ENCODE measurements around the gene ITPK1. TPM values are rescaled to one million over a fixed set of nuclear protein-coding genes. Genes with fewer than 3 reads are reported as not detected.
"Not testable (repeated sequence)": the region's sequence is repeated elsewhere in the genome, so short reads cannot be mapped to it uniquely, and the experiment has no call there.

Gene ITPK1
- total RNA-seq, 1 donor from 2014 or later = 59.8 TPM

DNA sequence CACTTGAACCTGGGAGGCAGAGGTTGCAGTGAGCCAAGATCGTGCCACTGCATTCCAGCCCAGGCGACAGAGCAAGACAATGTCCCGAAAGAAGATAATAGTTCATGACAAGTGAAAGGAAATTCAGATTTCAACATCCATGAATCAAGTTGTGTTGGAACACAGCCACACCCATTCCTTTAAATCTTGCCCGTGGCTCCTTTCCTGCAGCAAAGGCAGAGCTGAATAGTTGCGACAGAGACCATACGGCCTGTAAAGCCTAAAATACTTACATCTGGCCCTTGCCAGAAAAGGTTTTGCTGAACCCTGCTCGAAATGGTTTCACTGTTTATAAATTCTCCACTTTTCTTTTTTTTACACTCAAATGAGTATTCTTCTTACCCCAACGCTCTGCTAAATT, 17.7 kb upstream of the ITPK1 start:
- peaks cover 12% of the 10 kb centered on the region for H3K4me1 Mint-ChIP-seq
- H3K9me3 Mint-ChIP-seq = no peaks in the 10 kb centered on the region
- H3K27ac Mint-ChIP-seq (ENCODE audit: unreplicated experiment) = no peak overlapping the region
- H3K27me3 Mint-ChIP-seq (ENCODE audit: low read depth) = peaks cover 3% of the 10 kb centered on the region
- TF ChIP-seq, protein P1, sequence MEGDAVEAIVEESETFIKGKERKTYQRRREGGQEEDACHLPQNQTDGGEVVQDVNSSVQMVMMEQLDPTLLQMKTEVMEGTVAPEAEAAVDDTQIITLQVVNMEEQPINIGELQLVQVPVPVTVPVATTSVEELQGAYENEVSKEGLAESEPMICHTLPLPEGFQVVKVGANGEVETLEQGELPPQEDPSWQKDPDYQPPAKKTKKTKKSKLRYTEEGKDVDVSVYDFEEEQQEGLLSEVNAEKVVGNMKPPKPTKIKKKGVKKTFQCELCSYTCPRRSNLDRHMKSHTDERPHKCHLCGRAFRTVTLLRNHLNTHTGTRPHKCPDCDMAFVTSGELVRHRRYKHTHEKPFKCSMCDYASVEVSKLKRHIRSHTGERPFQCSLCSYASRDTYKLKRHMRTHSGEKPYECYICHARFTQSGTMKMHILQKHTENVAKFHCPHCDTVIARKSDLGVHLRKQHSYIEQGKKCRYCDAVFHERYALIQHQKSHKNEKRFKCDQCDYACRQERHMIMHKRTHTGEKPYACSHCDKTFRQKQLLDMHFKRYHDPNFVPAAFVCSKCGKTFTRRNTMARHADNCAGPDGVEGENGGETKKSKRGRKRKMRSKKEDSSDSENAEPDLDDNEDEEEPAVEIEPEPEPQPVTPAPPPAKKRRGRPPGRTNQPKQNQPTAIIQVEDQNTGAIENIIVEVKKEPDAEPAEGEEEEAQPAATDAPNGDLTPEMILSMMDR (conservative IDR thresholded peaks at IDR 0.05) = no peak
- no peaks in the 10 kb centered on the region for H3K36me3 Mint-ChIP-seq (ENCODE audit: low read depth)
- DNase-seq (ENCODE audit: low read depth, low spot score) = no peak
- H3K4me3 Mint-ChIP-seq = no peak overlapping the region

DNA sequence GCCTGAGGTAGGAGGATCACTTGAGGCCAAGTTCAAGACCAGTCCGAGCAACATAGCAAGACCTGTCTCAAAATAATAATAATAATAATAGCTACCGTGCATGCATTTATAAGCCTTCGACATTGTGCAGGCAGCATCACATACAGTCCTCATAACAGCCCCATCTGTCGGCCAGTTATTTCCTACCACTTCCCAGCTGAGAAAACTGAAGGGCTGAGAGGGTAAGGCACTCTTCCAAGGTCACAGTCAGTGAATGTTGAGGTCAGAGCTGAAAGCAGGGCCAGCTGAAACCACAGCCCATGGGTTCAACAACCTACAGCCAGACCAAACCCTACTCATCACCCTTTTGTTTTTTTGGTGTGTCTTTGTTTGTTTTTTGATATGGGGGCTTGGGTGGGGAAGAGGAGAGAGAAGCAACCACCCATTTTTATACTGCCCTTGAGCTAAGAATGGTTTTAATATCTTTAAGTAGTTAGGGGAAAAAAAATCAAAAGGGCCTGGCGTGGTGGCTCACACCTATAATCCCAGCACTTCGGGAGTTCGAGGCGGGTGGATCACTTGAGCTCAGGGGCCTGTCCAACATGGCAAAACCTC, 16.8 kb upstream of the ITPK1 start:
- Mint-ChIP-seq H3K36me3 (ENCODE audit: low read depth) (no peaks in the 10 kb centered on the region), H3K27ac (ENCODE audit: unreplicated experiment) (no peak overlapping the region), H3K27me3 (ENCODE audit: low read depth) (peaks cover 3% of the 10 kb centered on the region), H3K4me3 (no peak overlapping the region), H3K9me3 (no peaks in the 10 kb centered on the region), H3K4me1 (peaks cover 12% of the 10 kb centered on the region)
- TF ChIP-seq, protein P1 (conservative IDR thresholded peaks at IDR 0.05) = peak; percentile 54
- DNase-seq (ENCODE audit: low read depth, low spot score) = peak; percentile 40

DNA sequence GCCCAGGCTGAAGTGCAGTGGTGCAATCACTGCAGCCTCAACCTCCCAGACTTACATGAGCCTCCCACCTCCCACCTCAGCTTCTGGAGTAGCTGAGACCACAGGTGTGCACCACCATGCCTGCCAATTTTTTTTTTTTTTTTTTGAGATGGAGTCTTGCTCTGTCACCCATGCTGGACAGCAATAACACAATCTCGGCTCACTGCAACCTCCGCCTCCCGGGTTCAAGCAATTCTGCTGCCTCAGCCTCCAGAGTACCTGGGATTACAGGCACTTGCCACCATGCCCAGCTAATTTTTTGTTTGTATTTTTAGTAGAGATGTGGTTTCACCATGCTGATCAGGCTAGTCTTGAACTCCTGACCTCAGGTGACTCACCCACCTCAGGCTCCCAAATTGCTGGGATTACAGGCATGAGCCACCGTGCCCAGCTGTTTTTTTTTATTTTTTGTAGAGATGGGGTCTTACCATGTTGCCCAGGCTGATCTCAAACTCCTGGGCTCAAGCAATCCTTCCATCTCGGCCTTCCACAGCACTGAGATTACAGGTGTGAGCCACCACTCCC, 15.6 kb upstream of the ITPK1 start:
- not testable (repeated sequence) for H3K36me3 Mint-ChIP-seq (ENCODE audit: low read depth); H3K27ac Mint-ChIP-seq (ENCODE audit: unreplicated experiment); H3K4me3 Mint-ChIP-seq; H3K27me3 Mint-ChIP-seq (ENCODE audit: low read depth); DNase-seq (ENCODE audit: low read depth, low spot score); H3K9me3 Mint-ChIP-seq
- H3K4me1 Mint-ChIP-seq = peaks cover 12% of the 10 kb centered on the region

DNA sequence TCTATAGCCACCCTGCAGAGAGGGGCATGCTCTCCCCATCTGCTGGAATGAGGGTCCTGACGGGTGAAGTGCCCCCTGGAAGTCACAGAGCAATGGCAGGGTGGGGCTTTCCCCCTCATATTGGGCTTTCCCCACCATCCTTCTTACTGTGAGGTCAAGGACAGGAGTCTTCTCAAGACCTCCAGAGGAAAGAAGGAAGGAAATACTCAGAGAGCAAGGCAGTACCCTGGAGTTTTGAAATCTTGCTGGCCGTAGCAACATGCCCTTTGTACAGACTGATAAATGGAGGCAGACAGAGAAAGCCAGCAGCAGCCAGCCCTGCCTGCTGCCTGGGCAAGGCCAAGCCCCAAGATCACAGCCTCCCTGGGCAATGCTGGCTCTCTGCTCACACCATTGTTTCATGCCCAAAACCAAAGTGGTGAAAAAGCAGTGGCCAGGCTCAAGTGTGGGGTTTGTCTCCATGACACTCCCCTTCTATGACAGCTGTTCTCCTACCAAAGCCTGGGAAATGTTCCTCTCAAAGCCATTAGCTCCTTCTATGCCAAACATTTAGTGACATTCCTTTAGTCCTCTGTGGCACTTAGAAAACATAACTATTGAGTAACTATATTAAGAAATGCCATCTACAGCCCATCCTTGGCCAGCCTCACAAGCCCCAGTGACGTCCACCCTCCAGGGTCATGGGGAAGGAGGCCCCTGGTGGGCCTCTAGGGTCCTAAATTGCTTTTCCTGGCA, 13.2 kb upstream of the ITPK1 start:
- no peak for DNase-seq (ENCODE audit: low read depth, low spot score)
- Mint-ChIP-seq H3K4me3 (no peak overlapping the region), H3K27me3 (ENCODE audit: low read depth) (peaks cover 3% of the 10 kb centered on the region), H3K27ac (ENCODE audit: unreplicated experiment) (peak overlapping the region; percentile 29), H3K9me3 (no peaks in the 10 kb centered on the region), H3K4me1 (peaks cover 4% of the 10 kb centered on the region), H3K36me3 (ENCODE audit: low read depth) (no peaks in the 10 kb centered on the region)
- TF ChIP-seq, protein P1 (conservative IDR thresholded peaks at IDR 0.05) = no peak

DNA sequence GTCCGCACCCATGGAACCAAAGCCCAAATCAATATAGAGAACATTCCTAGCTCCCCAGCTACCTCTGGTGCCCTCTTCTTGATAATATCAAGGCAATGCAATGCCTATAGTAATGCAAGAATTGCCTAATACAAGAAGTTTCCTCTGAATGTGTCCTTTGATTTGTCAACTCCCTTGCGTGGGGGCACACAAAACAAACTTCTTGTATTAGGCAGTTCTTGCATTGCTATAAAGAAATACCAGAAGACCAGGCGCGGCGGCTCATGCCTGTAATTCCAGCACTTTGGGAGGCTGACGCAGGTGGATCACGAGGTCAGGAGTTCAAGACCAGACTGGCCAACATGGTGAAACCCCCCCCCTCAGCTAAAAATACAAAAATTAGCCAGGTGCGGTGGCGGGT, 10.4 kb upstream of the ITPK1 start:
- TF ChIP-seq, protein P1 (conservative IDR thresholded peaks at IDR 0.05) = no peak
- Mint-ChIP-seq H3K4me1 (no peaks in the 10 kb centered on the region), H3K27me3 (ENCODE audit: low read depth) (peaks cover 3% of the 10 kb centered on the region), H3K9me3 (no peaks in the 10 kb centered on the region), H3K27ac (ENCODE audit: unreplicated experiment) (no peak overlapping the region), H3K36me3 (ENCODE audit: low read depth) (no peaks in the 10 kb centered on the region), H3K4me3 (no peak overlapping the region)
- no peak for DNase-seq (ENCODE audit: low read depth, low spot score)

DNA sequence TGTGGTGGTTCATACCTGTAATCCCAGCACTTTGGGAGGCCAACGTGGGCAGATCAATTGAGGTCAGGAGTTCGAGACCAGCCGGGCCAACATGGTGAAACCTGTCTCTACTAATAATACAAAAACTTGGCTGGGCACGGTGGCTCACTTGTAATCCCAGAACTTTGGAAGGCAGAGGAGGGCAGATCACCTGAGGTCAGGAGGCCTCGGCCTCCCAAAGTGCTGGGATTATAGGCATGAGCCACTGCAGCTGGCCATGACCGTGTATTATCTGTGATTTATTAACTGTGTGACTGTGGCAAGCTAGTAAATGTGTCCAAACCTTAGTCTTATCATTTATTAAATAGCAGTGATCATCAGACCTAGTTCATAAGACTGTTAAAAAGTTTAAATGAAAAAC, 7.1 kb upstream of the ITPK1 start:
- H3K9me3 Mint-ChIP-seq = no peaks in the 10 kb centered on the region
- H3K4me1 Mint-ChIP-seq = no peaks in the 10 kb centered on the region
- TF ChIP-seq, protein P1 (conservative IDR thresholded peaks at IDR 0.05) = no peak
- H3K4me3 Mint-ChIP-seq = peak overlapping the region; percentile 45
- no peak for DNase-seq (ENCODE audit: low read depth, low spot score)
- no peak overlapping the region for H3K27ac Mint-ChIP-seq (ENCODE audit: unreplicated experiment)
- no peaks in the 10 kb centered on the region for H3K36me3 Mint-ChIP-seq (ENCODE audit: low read depth)
- no peaks in the 10 kb centered on the region for H3K27me3 Mint-ChIP-seq (ENCODE audit: low read depth)

All from neural crest cell (in vitro differentiated cells).